GM12891 (cell line): ENCODE measurements around the gene TSSC4.
"Not testable (repeated sequence)": the region's sequence is repeated elsewhere in the genome, so short reads cannot be mapped to it uniquely, and the experiment has no call there.

ENCODE experiments used
- DNase-seq: peaks from one replicate; pipeline ENCODE4 v3.0.0; 2011; ENCODE audit warnings: low spot score; ENCODE audit not compliant: insufficient read length
- FAIRE-seq: peaks from 2 replicates; lab custom pipeline; 2011; peaks lifted over from hg19 to GRCh38; lab: Jason Lieb, UNC
- PAX5 ChIP-seq: IDR thresholded peaks from 2 replicates; pipeline ENCODE4 v1.6.1; 2011; ENCODE audit warnings: low read length, moderate library complexity, mild to moderate bottlenecking; ENCODE audit not compliant: insufficient read depth, severe bottlenecking
- POLR2A ChIP-seq: IDR thresholded peaks from 2 replicates; pipeline ENCODE4 v1.6.1; 2011; ENCODE audit warnings: low read depth, low read length, control low read depth
- POLR2AphosphoS5 ChIP-seq: IDR thresholded peaks from 2 replicates; pipeline ENCODE4 v1.6.1; 2011; ENCODE audit warnings: low read depth, low read length, control low read depth
- POU2F2 ChIP-seq: IDR thresholded peaks from 2 replicates; pipeline ENCODE4 v1.6.1; 2011; ENCODE audit warnings: low read depth, mild to moderate bottlenecking, control low read depth, low read length, moderate library complexity
- SPI1 ChIP-seq: IDR thresholded peaks from 2 replicates; pipeline ENCODE4 v1.6.1; 2011; ENCODE audit warnings: low read depth, low read length, control low read depth
- TAF1 ChIP-seq: IDR thresholded peaks from 2 replicates; pipeline ENCODE4 v1.6.1; 2011; ENCODE audit warnings: low read depth, low read length, control low read depth

Gene TSSC4

GRCh38 chr11:2362414-2362813, 38.1 kb upstream of the TSSC4 start:
- DNase-seq (no peak), FAIRE-seq (no peak)
- no peak for TF ChIP-seq SPI1
- TF ChIP-seq TAF1 = no peak
- no peak for TF ChIP-seq POLR2AphosphoS5
- no peak for TF ChIP-seq POU2F2
- TF ChIP-seq PAX5 = no peak
- TF ChIP-seq POLR2A = no peak

- FAIRE-seq (no peak), DNase-seq (no peak)
- TF ChIP-seq PAX5 = no peak
- TF ChIP-seq SPI1 = no peak
- no peak for TF ChIP-seq POLR2AphosphoS5
- TF ChIP-seq POU2F2 = no peak
- no peak for TF ChIP-seq TAF1
- no peak for TF ChIP-seq POLR2A
Observed at GRCh38 chr11:2363130-2363529, 37.4 kb upstream of the TSSC4 start.

- TF ChIP-seq TAF1 (no peak), PAX5 (no peak), POU2F2 (no peak), POLR2A (no peak), SPI1 (no peak), POLR2AphosphoS5 (no peak)
- FAIRE-seq (no peak), DNase-seq (no peak)
Observed at GRCh38 chr11:2363577-2364370, 36.8 kb upstream of the TSSC4 start.

GRCh38 chr11:2364386-2364785, 36.2 kb upstream of the TSSC4 start:
- DNase-seq, FAIRE-seq: not testable (repeated sequence)

GRCh38 chr11:2365571-2366210, 34.9 kb upstream of the TSSC4 start:
- no peak for DNase-seq
- TF ChIP-seq POLR2AphosphoS5 (no peak), TAF1 (no peak), PAX5 (no peak), SPI1 (no peak), POU2F2 (no peak), POLR2A (no peak)
- no peak for FAIRE-seq

GRCh38 chr11:2366276-2366675, 34.3 kb upstream of the TSSC4 start:
- TF ChIP-seq POLR2A (no peak), POLR2AphosphoS5 (no peak), SPI1 (no peak), POU2F2 (no peak), PAX5 (no peak), TAF1 (no peak)
- DNase-seq (no peak), FAIRE-seq (no peak)

- DNase-seq = no peak
- TF ChIP-seq SPI1 (no peak), POU2F2 (no peak), PAX5 (no peak)
- no peak for FAIRE-seq
Observed at GRCh38 chr11:2366733-2367132, 33.8 kb upstream of the TSSC4 start.

GRCh38 chr11:2367266-2368160, 33.0 kb upstream of the TSSC4 start:
- DNase-seq (no peak), FAIRE-seq (no peak)
- no peak for TF ChIP-seq TAF1

- TF ChIP-seq POLR2A (no peak), PAX5 (no peak), SPI1 (no peak), POU2F2 (no peak), TAF1 (no peak), POLR2AphosphoS5 (no peak)
- DNase-seq = no peak
- FAIRE-seq = no peak
Observed at GRCh38 chr11:2368178-2368850, 32.2 kb upstream of the TSSC4 start.

- FAIRE-seq (no peak), DNase-seq (no peak)
- no peak for TF ChIP-seq POLR2A
- no peak for TF ChIP-seq POLR2AphosphoS5
- TF ChIP-seq POU2F2 = no peak
- no peak for TF ChIP-seq SPI1
- TF ChIP-seq PAX5 = no peak
- TF ChIP-seq TAF1 = no peak
Observed at GRCh38 chr11:2368851-2369180, 31.7 kb upstream of the TSSC4 start.
